Retinal pigment epithelial cell (primary cell): ENCODE data around the gene EIF4A3.

Source experiments
- DNase-seq: peaks from one replicate; pipeline ENCODE4 v3.0.0-alpha.2; 2010; ENCODE audit warnings: low read depth
- H3K4me3 ChIP-seq: 2 replicates; pipeline ENCODE4 v1.5.1; 2011; ENCODE audit warnings: mild to moderate bottlenecking, low read length, control low read depth, moderate library complexity
- CTCF ChIP-seq: conservative IDR thresholded peaks from 2 replicates; pipeline ENCODE4 v1.5.1; 2011; ENCODE audit warnings: low read depth, low read length, control low read depth, inconsistent platforms

EIF4A3 gene

GRCh38 chr17:80137131-80137530 is 9.8 kb downstream of the EIF4A3 start:
- TF ChIP-seq CTCF, result no peak
- no peak overlapping the region for H3K4me3 ChIP-seq
- DNase-seq, result no peak

- no peak for DNase-seq
- no peak for TF ChIP-seq CTCF
Measured at GRCh38 chr17:80133626-80133970, 13.3 kb downstream of the EIF4A3 start.

GRCh38 chr17:80132906-80133625 is 13.9 kb downstream of the EIF4A3 start:
- H3K4me3 ChIP-seq, result no peak overlapping the region
- no peak for DNase-seq
- no peak for TF ChIP-seq CTCF

More at GRCh38 chr17:80133626-80133970, 13.3 kb downstream of the EIF4A3 start:
- H3K4me3 ChIP-seq, result no peak overlapping the region

GRCh38 chr17:80130992-80131391 is 15.9 kb downstream of the EIF4A3 start:
- no peak for TF ChIP-seq CTCF
- DNase-seq, result no peak
- no peak overlapping the region for H3K4me3 ChIP-seq

GRCh38 chr17:80129006-80129565 is 17.8 kb downstream of the EIF4A3 start:
- TF ChIP-seq CTCF, result no peak
- H3K4me3 ChIP-seq, result no peak overlapping the region
- DNase-seq, result no peak

- H3K4me3 ChIP-seq, result no peak overlapping the region
- TF ChIP-seq CTCF, result no peak
- no peak for DNase-seq
Measured at GRCh38 chr17:80126449-80126715, 20.5 kb downstream of the EIF4A3 start.
